EL (cell line): ENCODE measurements around the gene SYNE3.

Experiments used
- DNase-seq: peaks from one replicate; pipeline ENCODE4 v3.0.0-alpha.2; 2016

Gene SYNE3

DNA sequence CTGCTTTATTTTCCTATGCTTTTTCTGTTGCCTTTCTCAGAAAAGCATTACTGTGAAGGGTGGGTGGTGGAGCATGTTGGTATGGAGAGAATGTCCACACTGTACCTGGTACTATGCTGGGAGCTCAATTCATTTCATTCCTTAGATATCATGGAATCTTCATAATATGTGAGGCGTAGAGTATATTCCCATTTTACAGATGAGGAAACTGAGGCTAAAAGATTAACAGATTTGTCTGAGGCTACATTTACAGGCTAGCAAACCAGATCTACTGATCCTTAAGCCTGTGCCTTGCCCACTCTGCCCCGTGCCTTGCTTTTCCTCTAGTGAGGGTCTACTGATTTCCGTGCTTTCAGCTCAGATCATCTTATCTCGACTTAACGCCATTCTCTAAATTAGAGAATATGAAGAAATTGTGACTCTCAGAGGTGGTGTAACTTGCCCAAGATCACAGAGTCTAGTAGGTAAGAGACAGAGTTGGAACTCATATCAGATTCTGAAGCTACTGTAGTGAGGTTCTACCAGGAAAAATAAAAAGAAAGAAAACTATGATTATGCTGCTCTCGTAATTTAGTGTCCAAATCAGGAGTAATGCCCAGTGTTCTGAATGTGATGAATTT, 23.9 kb upstream of the SYNE3 start:
- no peak for DNase-seq

GRCh38 chr14:95538801-95539509, 22.5 kb upstream of the SYNE3 start:
- no peak for DNase-seq

GRCh38 chr14:95537298-95538089, 21.0 kb upstream of the SYNE3 start:
- DNase-seq, result no peak

DNA sequence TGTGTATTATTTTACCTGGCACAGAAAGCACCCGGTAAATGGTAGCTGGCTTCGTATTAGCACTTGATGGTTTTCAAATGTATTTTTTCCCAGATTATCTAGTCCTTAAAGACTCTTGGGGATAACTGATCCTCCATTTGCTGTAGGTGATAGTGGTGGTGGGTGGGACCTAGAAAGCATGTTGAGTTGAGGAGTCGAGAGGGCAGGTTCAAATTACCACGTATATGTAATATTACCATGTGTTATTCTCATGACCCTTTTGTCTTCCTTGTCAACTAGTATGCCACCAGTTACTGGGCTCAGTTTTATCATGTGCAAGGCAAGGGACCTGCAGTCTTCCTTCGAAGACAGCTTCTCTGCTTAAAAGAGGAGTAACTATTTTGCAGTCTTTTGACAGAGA, 20.2 kb upstream of the SYNE3 start:
- DNase-seq, result no peak

GRCh38 chr14:95536036-95536593, 19.7 kb upstream of the SYNE3 start:
- DNase-seq, result no peak

DNA sequence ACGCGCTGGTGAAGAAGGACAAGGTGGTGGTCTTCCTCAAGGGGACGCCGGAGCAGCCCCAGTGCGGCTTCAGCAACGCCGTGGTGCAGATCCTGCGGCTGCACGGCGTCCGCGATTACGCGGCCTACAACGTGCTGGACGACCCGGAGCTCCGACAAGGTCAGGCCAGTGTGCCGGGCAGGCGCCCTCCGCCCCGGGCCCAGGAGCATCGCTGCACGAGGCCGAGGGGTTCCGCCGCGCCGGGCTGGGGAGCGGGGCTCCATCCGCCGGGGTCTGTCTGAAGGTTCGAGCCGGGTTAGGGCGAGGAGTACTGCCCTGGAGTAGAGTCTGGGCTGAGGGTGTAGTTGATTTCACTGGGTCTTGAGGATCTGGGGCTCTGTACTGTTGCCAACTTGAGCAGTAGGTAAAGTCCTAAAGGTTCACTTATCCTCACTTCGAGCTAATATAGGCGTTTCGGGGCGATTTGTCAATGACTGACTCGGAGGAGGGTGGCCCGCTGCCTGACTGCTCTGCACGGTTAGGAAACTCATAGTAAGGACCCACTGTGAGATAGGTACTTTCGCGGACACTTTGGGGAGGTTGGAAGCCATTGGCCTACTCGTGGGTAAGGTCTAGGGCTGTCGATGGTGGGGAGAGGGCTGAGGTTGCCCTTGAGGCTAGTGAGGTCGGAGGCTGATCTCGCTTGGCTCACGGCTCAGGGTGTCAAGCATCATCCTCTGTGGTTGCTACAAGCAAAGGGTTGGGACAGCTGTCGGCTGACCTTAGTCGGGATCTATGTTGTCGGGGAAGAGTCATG, 19.0 kb upstream of the SYNE3 start:
- DNase-seq, result no peak

DNA sequence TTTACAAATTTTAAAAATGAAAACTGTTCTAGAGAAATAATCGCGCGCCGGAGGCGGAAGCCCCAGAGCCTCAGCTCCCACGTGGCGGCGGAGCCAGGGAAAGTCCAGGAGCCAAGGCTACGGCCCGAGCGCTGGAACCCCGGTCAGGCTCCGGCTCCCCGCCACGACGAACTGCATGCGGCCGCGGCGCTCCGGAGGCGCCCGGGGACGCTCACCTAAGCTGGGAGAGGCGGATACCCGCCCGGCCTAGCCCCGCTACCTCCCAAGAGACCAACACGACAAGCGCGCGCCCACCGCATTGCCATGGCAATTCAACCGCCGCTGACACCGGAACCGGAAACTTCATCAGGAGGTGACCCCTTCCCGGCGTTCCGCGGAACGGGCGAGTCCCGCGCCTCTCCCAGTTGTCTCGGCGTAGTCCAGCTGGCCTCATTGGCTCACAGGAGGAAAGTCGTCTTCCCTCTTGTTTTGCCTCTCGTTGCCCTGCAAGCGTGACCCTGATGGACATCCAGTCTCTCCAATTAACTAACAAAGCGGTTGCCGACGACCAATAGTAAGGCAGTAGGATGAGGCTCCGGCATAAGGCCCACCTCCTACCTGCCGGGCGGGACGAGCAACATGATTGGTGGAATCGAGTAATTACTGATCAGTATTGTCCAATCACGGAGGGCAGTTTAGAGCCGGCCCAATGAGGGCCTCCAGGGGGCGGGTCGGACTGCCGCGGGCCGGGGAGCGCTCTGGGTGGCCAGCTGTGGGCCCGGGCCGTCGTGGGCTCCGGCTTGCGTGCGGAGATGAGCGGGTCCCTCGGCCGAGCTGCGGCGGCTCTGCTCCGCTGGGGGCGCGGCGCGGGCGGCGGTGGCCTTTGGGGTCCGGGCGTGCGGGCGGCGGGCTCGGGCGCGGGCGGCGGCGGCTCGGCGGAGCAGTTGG, 18.1 kb upstream of the SYNE3 start, which contains the start of gene GLRX5:
Gene GLRX5 (plus strand): TSS at position 752 of the 927 bp plus-strand sequence. CDS start 40 bp downstream, at position 792.
- DNase-seq, result peak; percentile 100

DNA sequence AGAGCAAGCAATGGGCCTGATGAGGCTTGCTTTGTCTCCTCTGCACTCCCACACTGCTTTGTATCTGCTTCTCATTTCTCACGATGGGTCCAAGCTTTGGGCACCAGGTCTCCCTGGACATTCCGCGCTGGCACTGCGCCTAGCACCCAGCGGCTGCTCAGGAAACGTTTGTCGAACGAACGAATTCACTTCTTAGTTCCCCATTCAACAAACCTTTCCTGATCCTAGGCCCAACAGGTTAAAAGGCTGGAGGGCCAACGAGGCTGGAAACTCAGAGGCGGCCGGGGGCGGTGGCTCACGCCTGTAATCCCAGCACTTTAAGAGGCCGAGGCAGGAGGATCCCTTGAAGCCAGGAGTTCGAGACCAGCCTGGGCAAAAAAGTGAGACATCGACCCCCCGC, 17.4 kb upstream of the SYNE3 start:
- peak; percentile 26 for DNase-seq

DNA sequence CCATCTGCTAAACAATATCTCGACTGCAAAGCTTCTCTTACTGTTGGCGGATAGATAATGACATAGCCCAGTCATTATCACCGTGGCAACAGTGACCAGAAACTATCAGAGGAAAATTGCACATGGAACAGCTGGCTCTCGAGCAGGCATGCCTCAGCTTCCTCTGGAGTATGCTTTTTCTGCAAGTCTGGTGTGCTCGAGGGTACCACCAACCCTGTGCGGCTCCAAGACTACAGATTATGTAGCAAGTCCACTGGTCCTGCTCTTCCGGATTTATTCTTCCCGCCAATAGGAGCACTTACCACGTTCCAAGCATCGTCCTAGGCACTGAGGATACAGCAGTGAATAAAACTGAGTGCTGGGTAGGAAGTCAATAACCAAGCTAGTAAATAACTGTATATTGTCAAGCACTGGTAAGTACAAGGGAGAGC, 17.0 kb upstream of the SYNE3 start:
- peak; percentile 52 for DNase-seq

DNA sequence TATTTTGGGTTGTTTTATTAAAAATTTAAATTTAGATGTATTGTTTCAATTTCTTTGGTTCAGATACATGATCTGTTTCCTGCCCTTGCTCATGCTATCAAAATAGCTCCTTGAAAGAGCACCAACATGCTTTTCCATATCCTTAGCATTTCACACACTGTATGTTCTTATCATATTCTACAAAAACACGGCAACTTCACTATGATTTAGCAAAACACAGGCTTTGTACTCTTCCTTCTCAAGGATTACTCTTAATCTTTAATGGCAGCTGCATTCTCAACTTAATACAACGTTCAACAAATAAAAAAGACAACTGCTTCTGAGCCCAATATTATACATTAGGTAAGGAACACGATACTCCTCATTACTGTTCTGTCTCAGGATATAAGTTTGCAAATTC, 15.5 kb upstream of the SYNE3 start:
- DNase-seq, result no peak

DNA sequence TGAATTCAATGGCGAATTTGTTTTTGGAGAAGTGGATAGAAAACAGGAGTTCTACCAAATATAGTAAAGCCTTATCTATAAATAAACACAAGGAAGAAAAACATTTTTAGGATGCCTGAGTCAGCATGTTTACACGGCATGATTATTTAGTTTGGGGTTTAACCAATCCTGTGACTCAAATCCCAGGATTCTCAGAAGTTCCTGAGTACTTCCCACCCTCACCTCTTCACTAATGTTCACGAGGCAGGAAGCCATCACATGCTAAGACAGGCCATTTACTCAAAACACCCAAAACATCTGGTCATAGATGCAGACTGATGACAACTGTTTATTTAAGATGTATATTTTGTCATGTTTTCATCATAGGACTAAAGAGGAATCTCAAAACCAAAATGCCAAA, 15.0 kb upstream of the SYNE3 start:
- DNase-seq, result peak; percentile 75

- DNase-seq, result no peak
These were observed 14.2 kb upstream of the SYNE3 start for GRCh38 chr14:95530473-95531276.

GRCh38 chr14:95529216-95529615, 12.8 kb upstream of the SYNE3 start:
- DNase-seq, result no peak

GRCh38 chr14:95527387-95528002, 11.0 kb upstream of the SYNE3 start:
- peak; percentile 79 for DNase-seq

DNA sequence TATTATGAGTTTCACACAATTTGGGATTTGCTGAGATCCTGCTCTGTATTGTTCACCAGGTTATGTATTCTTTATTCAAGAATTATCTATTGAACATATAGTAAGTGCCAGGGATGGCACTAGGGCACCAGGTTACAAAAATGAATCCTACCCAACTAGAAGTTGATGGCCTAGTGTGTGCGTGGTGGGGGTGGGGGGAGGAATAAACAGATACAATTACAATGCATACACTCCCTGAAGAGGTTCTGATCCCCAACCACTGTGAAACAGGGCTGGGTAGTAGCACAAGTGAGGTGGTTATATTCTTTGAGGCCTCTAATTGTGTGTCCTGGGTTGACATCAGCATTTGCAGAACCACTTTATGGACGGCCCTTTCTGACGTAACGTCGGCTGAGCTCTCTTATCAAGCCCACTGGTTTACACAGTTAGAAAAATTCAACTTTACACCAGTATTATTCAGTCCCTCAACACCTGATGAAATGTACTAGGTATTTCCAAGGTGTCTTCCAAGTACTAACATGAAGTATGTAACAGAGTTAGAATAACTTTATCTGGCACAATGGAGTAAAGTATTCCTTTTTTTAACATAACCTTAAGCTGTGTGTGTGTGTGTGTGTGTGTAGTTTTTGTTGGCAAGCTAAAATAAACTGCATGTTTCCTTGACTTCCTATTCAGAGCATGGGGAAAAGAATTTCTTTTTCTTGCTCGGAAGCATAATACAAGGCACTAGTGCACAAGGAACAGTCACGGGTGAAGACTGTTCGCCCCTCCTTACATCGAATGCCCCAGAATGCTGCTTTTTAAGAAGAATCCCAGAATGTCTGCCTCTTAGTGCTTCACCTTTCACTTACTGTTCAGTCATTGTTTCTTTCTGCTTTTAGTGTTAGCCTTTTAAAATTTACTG, 10.3 kb upstream of the SYNE3 start:
- DNase-seq, result no peak

GRCh38 chr14:95525999-95526398, 9.5 kb upstream of the SYNE3 start:
- DNase-seq, result no peak

GRCh38 chr14:95524706-95525512, 8.5 kb upstream of the SYNE3 start:
- peak; percentile 34 for DNase-seq

- peak; percentile 71 for DNase-seq
These were observed 7.5 kb upstream of the SYNE3 start for GRCh38 chr14:95523815-95524448.
